SW480 (cell line): ENCODE data around the gene PAAF1.

Experiments
- DNase-seq: peaks from one replicate; pipeline ENCODE4 v3.0.0-alpha.2; 2016; ENCODE audit warnings: low spot score

The PAAF1 gene

GRCh38 chr11:73945396-73945795 lies 68.6 kb downstream of the PAAF1 start:
- no peak for DNase-seq

- DNase-seq = no peak
These were observed 70.1 kb downstream of the PAAF1 start for GRCh38 chr11:73946798-73947458.

- no peak for DNase-seq
These were observed 72.4 kb downstream of the PAAF1 start for GRCh38 chr11:73949246-73949645.

GRCh38 chr11:73949912-73950311 lies 73.1 kb downstream of the PAAF1 start:
- DNase-seq = no peak

GRCh38 chr11:73950869-73951710 lies 74.3 kb downstream of the PAAF1 start, which contains the start of gene DNAJB13:
Gene DNAJB13, plus strand, starts transcription at chr11:73951026. Its CDS starts 44 bp downstream, at chr11:73951070.
- peak; percentile 46 for DNase-seq

GRCh38 chr11:73951797-73952196 lies 75.0 kb downstream of the PAAF1 start:
- no peak for DNase-seq

GRCh38 chr11:73956876-73957653 lies 80.3 kb downstream of the PAAF1 start:
- no peak for DNase-seq

GRCh38 chr11:73957654-73958361 lies 81.0 kb downstream of the PAAF1 start:
- DNase-seq = no peak

GRCh38 chr11:73958521-73959141 lies 81.8 kb downstream of the PAAF1 start:
- DNase-seq = no peak

GRCh38 chr11:73961321-73961720 lies 84.5 kb downstream of the PAAF1 start:
- no peak for DNase-seq

- no peak for DNase-seq
These were observed 85.4 kb downstream of the PAAF1 start for GRCh38 chr11:73962101-73962705.

GRCh38 chr11:73963861-73964260 lies 87.1 kb downstream of the PAAF1 start:
- no peak for DNase-seq

GRCh38 chr11:73965076-73965763 lies 88.4 kb downstream of the PAAF1 start:
- no peak for DNase-seq

GRCh38 chr11:73965764-73966121 lies 88.9 kb downstream of the PAAF1 start:
- DNase-seq = no peak

GRCh38 chr11:73968356-73968966 lies 91.7 kb downstream of the PAAF1 start:
- no peak for DNase-seq

- no peak for DNase-seq
These were observed 92.3 kb downstream of the PAAF1 start for GRCh38 chr11:73969091-73969490.

GRCh38 chr11:73969991-73970800 lies 93.4 kb downstream of the PAAF1 start:
- DNase-seq = no peak

- no peak for DNase-seq
These were observed 94.4 kb downstream of the PAAF1 start for GRCh38 chr11:73971175-73971719.

GRCh38 chr11:73972187-73972586 lies 95.4 kb downstream of the PAAF1 start:
- no peak for DNase-seq
